Measurements from ENCODE around the gene PIBF1. TPM values are rescaled to one million over a fixed set of nuclear protein-coding genes. Genes with fewer than 3 reads are reported as not detected.

Gene PIBF1
- total and polyA plus RNA-seq, 11 donors: 7.6 to 24.1 (median 12.8) TPM

DNA sequence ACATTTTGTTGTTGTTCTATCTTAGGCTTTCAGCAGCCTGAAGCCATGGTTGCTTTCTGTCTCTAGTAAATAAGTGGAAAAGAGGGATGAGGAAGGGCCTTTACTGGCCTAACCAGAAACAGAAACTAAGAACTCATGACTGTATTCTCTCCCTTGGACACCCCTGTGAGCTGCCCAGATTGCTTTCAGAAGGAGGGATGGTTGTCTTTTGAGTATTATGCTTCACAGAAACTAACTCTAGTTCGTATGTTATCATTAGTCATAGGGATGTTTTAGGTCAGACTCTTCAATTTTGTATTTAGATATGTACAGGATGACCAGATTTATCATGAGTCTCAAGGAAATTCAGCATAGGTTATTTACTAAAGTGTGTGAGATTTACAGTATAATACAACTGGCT is 36.7 kb upstream of the PIBF1 start:
- no peaks in the 10 kb centered on the region for H3K9me3 ChIP-seq
- ATAC-seq: no peak
- H3K27me3 ChIP-seq: no peaks in the 10 kb centered on the region
- peaks cover 0 to 75% (median 33%) of the 10 kb centered on the region in 9 donors for H3K36me3 ChIP-seq
- TF ChIP-seq, protein P1, sequence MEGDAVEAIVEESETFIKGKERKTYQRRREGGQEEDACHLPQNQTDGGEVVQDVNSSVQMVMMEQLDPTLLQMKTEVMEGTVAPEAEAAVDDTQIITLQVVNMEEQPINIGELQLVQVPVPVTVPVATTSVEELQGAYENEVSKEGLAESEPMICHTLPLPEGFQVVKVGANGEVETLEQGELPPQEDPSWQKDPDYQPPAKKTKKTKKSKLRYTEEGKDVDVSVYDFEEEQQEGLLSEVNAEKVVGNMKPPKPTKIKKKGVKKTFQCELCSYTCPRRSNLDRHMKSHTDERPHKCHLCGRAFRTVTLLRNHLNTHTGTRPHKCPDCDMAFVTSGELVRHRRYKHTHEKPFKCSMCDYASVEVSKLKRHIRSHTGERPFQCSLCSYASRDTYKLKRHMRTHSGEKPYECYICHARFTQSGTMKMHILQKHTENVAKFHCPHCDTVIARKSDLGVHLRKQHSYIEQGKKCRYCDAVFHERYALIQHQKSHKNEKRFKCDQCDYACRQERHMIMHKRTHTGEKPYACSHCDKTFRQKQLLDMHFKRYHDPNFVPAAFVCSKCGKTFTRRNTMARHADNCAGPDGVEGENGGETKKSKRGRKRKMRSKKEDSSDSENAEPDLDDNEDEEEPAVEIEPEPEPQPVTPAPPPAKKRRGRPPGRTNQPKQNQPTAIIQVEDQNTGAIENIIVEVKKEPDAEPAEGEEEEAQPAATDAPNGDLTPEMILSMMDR (IDR thresholded peaks at IDR 0.05): no peak
- no peak for TF ChIP-seq POLR2A (IDR thresholded peaks at IDR 0.05)
- H3K27ac ChIP-seq: no peak overlapping the region
- H3K4me3 ChIP-seq: no peak overlapping the region
- DNase-seq: no peak
- H3K4me1 ChIP-seq: no peaks in the 10 kb centered on the region
- WGBS, 4 donors: 82 to 96% (median 94%) methylated on average over 1 of the region's 1 CpG
- intact Hi-C loops (cut with DNase I): no loop called here

DNA sequence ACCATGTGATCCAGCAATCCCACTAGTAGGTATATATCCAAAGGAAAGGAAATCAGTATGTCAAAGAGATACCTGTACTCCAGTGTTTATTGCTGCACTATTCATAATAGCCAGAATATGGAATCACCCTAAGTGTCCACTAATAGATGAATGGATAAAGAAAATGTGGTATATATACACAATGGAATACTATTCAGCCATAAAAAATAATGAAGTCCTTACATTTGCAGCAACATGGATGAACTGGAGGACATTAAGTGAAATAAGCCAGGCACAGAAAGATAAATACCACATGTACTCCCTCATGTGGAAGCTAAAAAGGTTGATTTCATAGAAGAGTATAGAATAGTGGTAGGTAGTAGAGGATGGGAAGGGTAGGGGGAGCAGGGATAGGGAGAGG is 30.7 kb upstream of the PIBF1 start:
- Histone ChIP-seq H3K36me3 (peaks cover 0 to 100% (median 65%) of the 10 kb centered on the region in 9 donors), H3K27ac (no peak overlapping the region), H3K4me1 (no peaks in the 10 kb centered on the region), H3K9me3 (peaks cover 0 to 4% (median 0%) of the 10 kb centered on the region in 12 donors), H3K4me3 (no peak overlapping the region), H3K27me3 (no peaks in the 10 kb centered on the region)
- ATAC-seq (no peak), DNase-seq (no peak)
- no peak for TF ChIP-seq POLR2A (IDR thresholded peaks at IDR 0.05)
- TF ChIP-seq, protein P1 (IDR thresholded peaks at IDR 0.05): no peak
- intact Hi-C loops (cut with DNase I): no loop called here

DNA sequence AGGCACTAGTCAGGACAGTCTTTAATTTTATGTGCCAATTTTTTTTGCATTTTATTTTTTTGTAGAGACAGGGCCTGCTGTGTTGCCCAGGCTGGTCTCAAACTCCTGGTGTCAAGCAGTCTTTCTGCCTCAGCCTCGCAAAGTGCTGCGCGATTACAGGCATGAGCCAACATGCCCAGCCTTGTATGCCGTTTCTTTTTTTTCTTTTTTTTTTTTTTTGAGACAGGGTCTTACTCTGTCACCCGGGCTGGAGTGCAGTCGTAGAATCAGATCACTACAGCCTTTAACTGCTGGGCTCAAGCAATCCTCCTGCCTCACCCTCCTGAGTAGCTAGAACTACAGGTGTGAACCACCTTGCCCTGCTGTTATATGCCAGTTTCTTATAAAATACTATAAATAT is 27.8 kb upstream of the PIBF1 start:
- H3K9me3 ChIP-seq: peaks cover 0 to 4% (median 0%) of the 10 kb centered on the region in 12 donors
- H3K27ac ChIP-seq: no peak overlapping the region
- no peak for DNase-seq
- ATAC-seq: no peak
- no peaks in the 10 kb centered on the region for H3K4me1 ChIP-seq
- TF ChIP-seq POLR2A (IDR thresholded peaks at IDR 0.05): no peak
- TF ChIP-seq, protein P1 (IDR thresholded peaks at IDR 0.05): no peak
- intact Hi-C loops (cut with DNase I): no loop called here
- no peak overlapping the region for H3K4me3 ChIP-seq
- 89 to 94% (median 91%) methylated on average over 6 of the region's 6 CpGs for WGBS, 4 donors
- no peaks in the 10 kb centered on the region for H3K27me3 ChIP-seq
- H3K36me3 ChIP-seq: peaks cover 0 to 100% (median 74%) of the 10 kb centered on the region in 9 donors

DNA sequence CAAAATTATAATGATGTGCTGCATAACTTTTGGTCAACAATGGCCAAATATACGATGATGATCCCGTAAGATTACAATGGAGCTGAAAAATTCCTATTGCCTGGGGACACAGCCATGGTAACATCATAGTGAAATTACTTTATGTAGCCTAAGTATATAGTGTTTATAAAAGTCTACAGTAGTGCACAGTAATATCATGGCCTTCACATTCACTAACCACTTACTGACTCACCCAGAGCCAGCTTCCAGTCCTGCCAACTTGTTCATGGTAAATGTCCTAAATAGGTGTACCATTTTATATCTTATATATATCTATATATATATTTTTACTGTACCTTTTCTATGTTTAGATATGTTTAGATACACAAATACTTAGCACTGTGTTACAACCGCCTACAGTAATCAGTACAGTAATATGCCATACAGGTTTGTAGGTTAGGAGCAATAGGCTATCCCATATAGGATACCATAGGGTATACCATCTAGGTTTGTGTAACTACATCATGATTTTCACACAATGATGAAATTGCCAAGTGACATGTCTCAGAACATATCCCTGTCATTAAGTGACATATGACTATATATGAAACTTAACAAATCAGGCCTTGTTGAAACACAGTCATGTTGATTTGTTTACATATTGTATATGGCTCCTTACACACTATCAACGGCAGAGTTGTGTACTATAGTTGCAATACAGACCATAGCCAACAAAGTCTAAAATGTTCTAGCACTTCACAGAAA is 24.0 kb upstream of the PIBF1 start:
- H3K9me3 ChIP-seq: no peaks in the 10 kb centered on the region
- no peaks in the 10 kb centered on the region for H3K27me3 ChIP-seq
- no peak for ATAC-seq
- peaks cover 5 to 100% (median 95%) of the 10 kb centered on the region in 9 donors for H3K36me3 ChIP-seq
- intact Hi-C loops (cut with DNase I): no loop called here
- no peak for TF ChIP-seq POLR2A (IDR thresholded peaks at IDR 0.05)
- TF ChIP-seq, protein P1 (IDR thresholded peaks at IDR 0.05): no peak
- 71 to 73% (median 72%) methylated on average over 4 of the region's 4 CpGs for WGBS, 4 donors
- H3K4me1 ChIP-seq: no peaks in the 10 kb centered on the region
- no peak overlapping the region for H3K4me3 ChIP-seq
- H3K27ac ChIP-seq: no peak overlapping the region
- no peak for DNase-seq

Data from heart left ventricle (tissue), 16 donors.